ENCODE results near the gene USP32.
"Not testable (repeated sequence)": the region's sequence is repeated elsewhere in the genome, so short reads cannot be mapped to it uniquely, and the experiment has no call there.

DNA sequence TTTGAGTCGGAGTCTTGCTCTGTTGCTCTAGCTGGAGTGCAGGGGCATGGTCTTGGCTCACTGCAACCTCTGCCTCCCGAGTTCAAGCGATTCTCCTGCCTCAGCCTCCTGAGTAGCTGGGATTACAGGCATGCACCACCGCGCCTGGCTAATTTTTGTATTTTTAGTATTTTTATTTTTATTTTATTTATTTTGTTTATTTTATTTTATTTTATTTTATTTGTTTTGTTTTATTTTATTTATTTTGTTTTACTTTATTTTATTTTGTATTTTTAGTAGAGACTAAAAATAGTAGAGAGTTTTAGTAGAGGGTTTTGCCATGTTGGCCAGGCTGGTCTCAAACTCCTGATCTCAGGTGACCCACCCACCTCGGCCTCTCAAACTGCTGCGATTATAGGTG is 27.9 kb upstream of the USP32 start:
- TF ChIP-seq, protein P1, sequence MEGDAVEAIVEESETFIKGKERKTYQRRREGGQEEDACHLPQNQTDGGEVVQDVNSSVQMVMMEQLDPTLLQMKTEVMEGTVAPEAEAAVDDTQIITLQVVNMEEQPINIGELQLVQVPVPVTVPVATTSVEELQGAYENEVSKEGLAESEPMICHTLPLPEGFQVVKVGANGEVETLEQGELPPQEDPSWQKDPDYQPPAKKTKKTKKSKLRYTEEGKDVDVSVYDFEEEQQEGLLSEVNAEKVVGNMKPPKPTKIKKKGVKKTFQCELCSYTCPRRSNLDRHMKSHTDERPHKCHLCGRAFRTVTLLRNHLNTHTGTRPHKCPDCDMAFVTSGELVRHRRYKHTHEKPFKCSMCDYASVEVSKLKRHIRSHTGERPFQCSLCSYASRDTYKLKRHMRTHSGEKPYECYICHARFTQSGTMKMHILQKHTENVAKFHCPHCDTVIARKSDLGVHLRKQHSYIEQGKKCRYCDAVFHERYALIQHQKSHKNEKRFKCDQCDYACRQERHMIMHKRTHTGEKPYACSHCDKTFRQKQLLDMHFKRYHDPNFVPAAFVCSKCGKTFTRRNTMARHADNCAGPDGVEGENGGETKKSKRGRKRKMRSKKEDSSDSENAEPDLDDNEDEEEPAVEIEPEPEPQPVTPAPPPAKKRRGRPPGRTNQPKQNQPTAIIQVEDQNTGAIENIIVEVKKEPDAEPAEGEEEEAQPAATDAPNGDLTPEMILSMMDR (IDR thresholded peaks at IDR 0.05), result not testable (repeated sequence)
- TF ChIP-seq POLR2A (IDR thresholded peaks at IDR 0.05), result not testable (repeated sequence)
